Spleen (tissue), 11 donors: Measurements from ENCODE around the gene BTBD2. TPM values are rescaled to one million over a fixed set of nuclear protein-coding genes. Genes with fewer than 3 reads are reported as not detected.

Source experiments
- DNase-seq: peaks from one replicate; pipeline ENCODE4 v3.0.0-alpha.2; 2020
- H3K27ac ChIP-seq, 8 donors: fragments of 200-600 bp; sonication (generic) in 7 of 8; 1 replicate in 4 of 8; 2 replicates in 4 of 8; pipeline versions ENCODE4 v1.5.0 to v1.8.0; 2016 to 2021; ENCODE audit warnings: inconsistent platforms in 4 of 8, mild to moderate bottlenecking in 4 of 8, moderate library complexity in 1 of 8
- H3K27me3 ChIP-seq, 7 donors: fragments of 200-600 bp; sonication (generic) in 6 of 7; replicated peaks in 1 of 7; 1 replicate in 4 of 7; 2 replicates in 3 of 7; pipeline versions ENCODE4 v1.5.0 to v1.8.0; 2016 to 2021; ENCODE audit warnings: inconsistent platforms in 3 of 7, mild to moderate bottlenecking in 1 of 7
- H3K36me3 ChIP-seq, 6 donors: fragments of 200-600 bp; sonication (generic) in 5 of 6; 1 replicate in 4 of 6; 2 replicates in 2 of 6; pipeline versions ENCODE4 v1.5.0 to v1.8.0; 2016 to 2021; ENCODE audit warnings: inconsistent platforms in 2 of 6
- H3K4me1 ChIP-seq, 6 donors: fragments of 200-600 bp; sonication (generic) in 5 of 6; 1 replicate in 3 of 6; 2 replicates in 3 of 6; pipeline versions ENCODE4 v1.5.0 to v1.8.0; 2016 to 2021; ENCODE audit warnings: inconsistent platforms in 3 of 6
- H3K4me3 ChIP-seq, 8 donors: fragments of 200-600 bp; sonication (generic) in 7 of 8; 1 replicate in 4 of 8; 2 replicates in 4 of 8; pipeline versions ENCODE4 v1.5.0 to v1.8.0; 2016 to 2021; ENCODE audit warnings: inconsistent platforms in 4 of 8, mild to moderate bottlenecking in 4 of 8, moderate library complexity in 2 of 8
- H3K9me3 ChIP-seq, 8 donors: fragments of 200-600 bp; sonication (generic) in 7 of 8; 1 replicate in 4 of 8; 2 replicates in 4 of 8; pipeline versions ENCODE4 v1.5.0 to v1.8.0; 2016 to 2021; ENCODE audit warnings: inconsistent platforms in 4 of 8
- CTCF ChIP-seq, 11 experiments: fragments of 200-600 bp in 7 of 11; fragments of 450-650 bp in 4 of 11; sonication (generic) in 4 of 11; IDR thresholded peaks in 8 of 11; conservative IDR thresholded peaks in 3 of 11; 1 replicate in 7 of 11; 2 replicates in 4 of 11; pipeline versions ENCODE4 v1.4.0 to v1.8.0; 2016 to 2021; ENCODE audit warnings: antibody characterized with exemption in 11 of 11, inconsistent platforms in 4 of 11, mild to moderate bottlenecking in 1 of 11
- POLR2A ChIP-seq, 3 donors: fragments of 450-650 bp; IDR thresholded peaks; one replicate each; pipeline ENCODE4 v1.5.1; 2017; ENCODE audit warnings: antibody characterized with exemption in 3 of 3, mild to moderate bottlenecking in 1 of 3
- POLR2AphosphoS5 ChIP-seq, 3 donors: sonication (generic); formaldehyde crosslinking; IDR thresholded peaks; one replicate each; pipeline ENCODE4 v1.5.1; 2017; ENCODE audit warnings: antibody characterized with exemption in 3 of 3
- WGBS, 5 donors: extraction: QIAGEN DNeasy Blood & Tissue Kit in 3 of 5; methylation state at CpG; one replicate each; pipeline versions ENCODE4 v1.1.5 to v1.1.7; 2013 to 2018; 5-methylcytosine and 5-hydroxymethylcytosine counted together
- intact Hi-C: fragments of 100-400 bp; cut with DNase I; formaldehyde crosslinking; loops from one replicate; pipeline ENCODE4 v1.15.0; 2023; ENCODE audit warnings: low total_unique reads
- polyA plus RNA-seq, 3 donors: library from polyadenylated mRNA; stranded (reverse); fragments of 200-250 nt; gene quantifications; one replicate each; pipeline ENCODE4 v1.2.1, GENCODE V29; 2013
- total RNA-seq, 7 donors: library from RNA; depleted of rRNA in 3 of 7; stranded (reverse); fragments of >200 nt in 3 of 7; fragmentation: NEBNext Ultra II Directional in 4 of 7; extraction: Animal tissue kit (Norgen Biotek cat#: 25700) in 4 of 7; gene quantifications; one replicate each; pipeline versions ENCODE4 v1.1.0 to v1.2.1, GENCODE V29; 2016 to 2021
- donor health status: healthy with polysubstance abuse.
- donor health status: DM: no; HTN: no; CAD: no; lungs with moderate emphysema.
- donor health status: DM: no; HTN: no; CAD: no.
- donor health status: Bipolar disorder and iron deficiency.
- donor health status: healthy.
- donor health status: DM: no; HTN: no; CAD: no.
- donor health status: DM: yes; HTN: yes; CAD: no.

Gene BTBD2
- total and polyA plus RNA-seq, 10 donors, result 29.1 to 77.1 (median 57.1) TPM

DNA sequence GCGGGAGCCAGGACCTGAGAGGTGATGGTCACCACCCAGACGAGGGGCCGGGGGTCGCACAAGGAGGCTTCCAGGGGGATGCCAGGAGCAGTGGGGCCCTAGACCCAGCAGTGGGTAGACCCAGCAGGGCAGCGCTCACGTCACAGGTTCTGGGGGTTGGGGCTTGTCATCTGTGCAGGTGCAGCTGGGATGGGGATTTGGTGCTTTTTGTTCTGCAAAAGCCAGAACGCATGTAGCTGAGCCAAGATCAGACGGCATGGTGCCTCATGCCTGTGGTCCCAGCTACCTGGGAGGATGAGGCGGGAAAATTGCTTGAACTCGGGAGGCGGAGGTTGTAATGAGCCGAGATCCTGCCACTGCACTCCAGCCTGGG is 59.4 kb downstream of the BTBD2 start:
- Histone ChIP-seq H3K36me3 (peaks cover 0 to 82% (median 9%) of the 10 kb centered on the region in 6 donors), H3K27me3 (no peaks in the 10 kb centered on the region), H3K4me3 (no peak overlapping the region), H3K27ac (no peak overlapping the region), H3K4me1 (peaks cover under 1 to 84% (median 40%) of the 10 kb centered on the region in 6 donors), H3K9me3 (no peaks in the 10 kb centered on the region)
- no peak for TF ChIP-seq POLR2AphosphoS5 (IDR thresholded peaks at IDR 0.05)
- no peak for TF ChIP-seq POLR2A (IDR thresholded peaks at IDR 0.05)
- TF ChIP-seq CTCF (IDR thresholded peaks at IDR 0.05 in 8 of 11, conservative IDR thresholded peaks at IDR 0.05 in 3 of 11), result no peak
- WGBS, 5 donors, result 88 to 95% (median 90%) methylated on average over 11 to 12 of the region's 12 CpGs
- DNase-seq, result no peak
- intact Hi-C loops, result no loop called here

DNA sequence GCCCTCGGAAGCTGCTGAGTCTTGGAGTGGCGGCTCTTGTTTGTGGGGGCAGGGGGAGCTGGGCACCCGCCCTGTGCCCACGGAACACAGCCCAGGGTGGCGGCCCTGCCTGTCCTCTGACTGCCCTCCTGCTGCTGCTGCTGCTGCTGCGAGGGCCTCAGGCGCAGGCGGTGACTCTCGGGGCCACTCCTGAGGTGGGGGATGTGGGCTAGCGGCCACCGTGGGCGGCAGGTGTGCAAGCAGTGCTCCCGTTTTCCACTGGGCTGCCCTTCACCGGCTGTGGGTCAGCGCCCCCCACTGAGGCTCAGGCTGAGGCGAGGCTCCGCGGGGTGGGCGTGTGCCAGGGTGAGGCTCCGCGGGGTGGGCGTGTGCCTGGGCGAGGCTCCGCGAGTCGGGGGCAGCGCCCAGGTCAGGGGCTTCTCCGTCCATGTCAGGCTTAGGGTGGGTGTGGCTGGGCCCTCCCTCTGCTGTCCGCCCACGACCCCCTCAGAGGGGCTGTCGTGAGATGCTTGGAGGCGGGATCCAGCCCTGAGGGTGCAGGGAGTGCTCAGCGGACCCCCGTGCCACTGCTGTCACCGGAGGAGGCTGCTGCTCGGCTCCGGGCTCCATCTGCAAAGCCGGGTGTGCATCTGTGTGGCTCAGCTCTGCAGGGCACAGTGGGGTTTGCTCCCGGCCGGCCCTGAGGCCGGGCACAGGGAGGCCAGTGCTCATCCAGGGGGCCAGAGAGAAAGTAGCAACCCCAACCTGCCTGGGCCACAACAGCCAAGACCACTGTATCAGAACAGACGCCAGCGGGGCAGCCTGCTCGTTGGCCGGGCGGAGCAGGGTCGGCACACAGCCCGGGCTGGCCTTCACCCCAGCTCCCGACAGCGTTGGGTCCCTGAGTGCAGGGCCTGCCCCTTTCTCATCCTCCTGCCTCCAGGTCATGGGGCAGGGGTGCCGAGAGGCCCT is 60.1 kb downstream of the BTBD2 start:
- intact Hi-C loops, result no loop called here
- Histone ChIP-seq H3K9me3 (no peaks in the 10 kb centered on the region), H3K4me1 (peaks cover 0 to 84% (median 40%) of the 10 kb centered on the region in 6 donors), H3K36me3 (peaks cover 0 to 80% (median 9%) of the 10 kb centered on the region in 6 donors), H3K4me3 (no peak overlapping the region), H3K27ac (no peak overlapping the region), H3K27me3 (no peaks in the 10 kb centered on the region)
- 74 to 86% (median 82%) methylated on average over 12 to 51 of the region's 51 CpGs for WGBS, 5 donors
- DNase-seq, result no peak
- TF ChIP-seq POLR2AphosphoS5 (IDR thresholded peaks at IDR 0.05), result peak in 1 of 3 donors; percentile 38
- no peak for TF ChIP-seq CTCF (IDR thresholded peaks at IDR 0.05 in 8 of 11, conservative IDR thresholded peaks at IDR 0.05 in 3 of 11)

GRCh38 chr19:1954532-1954933 is 61.0 kb downstream of the BTBD2 start:
- DNase-seq, result no peak
- H3K4me1 ChIP-seq, result peaks cover 0 to 85% (median 45%) of the 10 kb centered on the region in 6 donors
- H3K9me3 ChIP-seq, result no peaks in the 10 kb centered on the region
- no peak for TF ChIP-seq POLR2AphosphoS5 (IDR thresholded peaks at IDR 0.05)
- H3K27me3 ChIP-seq, result no peaks in the 10 kb centered on the region
- no peak overlapping the region for H3K27ac ChIP-seq
- 70 to 97% (median 94%) methylated on average over 2 to 15 of the region's 15 CpGs for WGBS, 5 donors
- H3K36me3 ChIP-seq, result peaks cover 0 to 81% (median 9%) of the 10 kb centered on the region in 6 donors
- no peak overlapping the region for H3K4me3 ChIP-seq
- intact Hi-C loops, result no loop called here

DNA sequence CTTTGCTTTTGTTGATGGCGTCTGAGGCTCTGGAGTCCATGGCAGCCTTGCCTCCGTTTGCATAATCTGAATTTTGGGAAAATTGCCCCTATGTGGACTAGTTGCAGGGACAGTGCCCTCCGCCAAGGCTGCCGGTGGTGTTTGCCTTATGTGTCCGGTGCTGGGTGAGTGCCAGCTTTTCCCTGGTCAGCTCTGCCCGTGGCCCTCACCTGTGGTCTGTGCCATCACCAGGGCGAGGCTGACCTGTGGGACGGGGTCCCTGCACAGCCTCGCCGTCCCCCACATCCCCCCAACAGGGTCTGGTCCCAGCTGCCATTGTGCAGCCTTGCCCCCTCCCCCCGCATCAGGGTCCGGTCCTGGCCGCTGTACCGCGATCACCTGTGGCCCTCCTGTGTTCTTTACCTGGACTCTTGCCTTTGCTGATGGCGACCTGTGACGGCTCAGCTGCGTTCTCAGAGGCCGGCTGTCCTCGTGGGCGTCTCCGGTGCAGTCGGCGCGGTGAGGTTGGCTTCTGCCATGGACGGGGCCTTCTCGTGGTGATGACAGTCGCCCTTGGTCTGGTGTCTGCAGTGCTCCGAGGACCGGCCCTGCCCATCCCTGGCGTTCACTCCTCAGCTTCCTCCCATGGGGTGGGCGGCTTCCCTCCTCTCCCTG is 61.9 kb downstream of the BTBD2 start:
- WGBS, 5 donors, result 87 to 95% (median 92%) methylated on average over 20 to 32 of the region's 32 CpGs
- DNase-seq, result no peak
- no peak for TF ChIP-seq POLR2A (IDR thresholded peaks at IDR 0.05)
- no peak for TF ChIP-seq POLR2AphosphoS5 (IDR thresholded peaks at IDR 0.05)
- TF ChIP-seq CTCF (IDR thresholded peaks at IDR 0.05 in 8 of 11, conservative IDR thresholded peaks at IDR 0.05 in 3 of 11), result no peak
- peaks cover 0 to 95% (median 55%) of the 10 kb centered on the region in 6 donors for H3K4me1 ChIP-seq
- intact Hi-C loops, result no loop called here
- H3K27ac ChIP-seq, result no peak overlapping the region
- H3K27me3 ChIP-seq, result no peaks in the 10 kb centered on the region
- H3K4me3 ChIP-seq, result no peak overlapping the region
- no peaks in the 10 kb centered on the region for H3K9me3 ChIP-seq
- peaks cover 0 to 90% (median 10%) of the 10 kb centered on the region in 6 donors for H3K36me3 ChIP-seq
